Measurements from ENCODE around the gene C5. TPM values are rescaled to one million over a fixed set of nuclear protein-coding genes. Genes with fewer than 3 reads are reported as not detected.

C5 gene
- total RNA-seq, 1 donor from 2014 or later, result 1.0 TPM

- Mint-ChIP-seq H3K9me3 (ENCODE audit: unreplicated experiment) (no peaks in the 10 kb centered on the region), H3K4me1 (ENCODE audit: low read depth, unreplicated experiment) (no peaks in the 10 kb centered on the region), H3K27me3 (ENCODE audit: unreplicated experiment) (peaks cover 3% of the 10 kb centered on the region), H3K36me3 (ENCODE audit: unreplicated experiment) (no peaks in the 10 kb centered on the region), H3K4me3 (ENCODE audit: unreplicated experiment) (no peak overlapping the region), H3K27ac (ENCODE audit: unreplicated experiment) (no peak overlapping the region)
- DNase-seq, result no peak
- TF ChIP-seq CTCF (IDR thresholded peaks at IDR 0.05; ENCODE audit: partially characterized antibody, unreplicated experiment), result no peak
Measured at GRCh38 chr9:120910643-120911042, 139.4 kb downstream of the C5 start.

- H3K27ac Mint-ChIP-seq (ENCODE audit: unreplicated experiment), result no peak overlapping the region
Measured at GRCh38 chr9:120909904-120910303, 140.2 kb downstream of the C5 start.

GRCh38 chr9:120905315-120906164 lies 144.5 kb downstream of the C5 start:
- Mint-ChIP-seq H3K4me3 (ENCODE audit: unreplicated experiment) (no peak overlapping the region), H3K9me3 (ENCODE audit: unreplicated experiment) (no peaks in the 10 kb centered on the region), H3K27ac (ENCODE audit: unreplicated experiment) (no peak overlapping the region), H3K27me3 (ENCODE audit: unreplicated experiment) (peaks cover 3% of the 10 kb centered on the region), H3K36me3 (ENCODE audit: unreplicated experiment) (no peaks in the 10 kb centered on the region), H3K4me1 (ENCODE audit: low read depth, unreplicated experiment) (no peaks in the 10 kb centered on the region)
- DNase-seq, result no peak
- TF ChIP-seq CTCF (IDR thresholded peaks at IDR 0.05; ENCODE audit: partially characterized antibody, unreplicated experiment), result no peak

More at GRCh38 chr9:120909904-120910303, 140.2 kb downstream of the C5 start:
- H3K4me3 Mint-ChIP-seq (ENCODE audit: unreplicated experiment), result no peak overlapping the region
- H3K9me3 Mint-ChIP-seq (ENCODE audit: unreplicated experiment), result no peaks in the 10 kb centered on the region
- no peak for DNase-seq
- no peaks in the 10 kb centered on the region for H3K36me3 Mint-ChIP-seq (ENCODE audit: unreplicated experiment)
- H3K4me1 Mint-ChIP-seq (ENCODE audit: low read depth, unreplicated experiment), result no peaks in the 10 kb centered on the region
- H3K27me3 Mint-ChIP-seq (ENCODE audit: unreplicated experiment), result peaks cover 3% of the 10 kb centered on the region
- TF ChIP-seq CTCF (IDR thresholded peaks at IDR 0.05; ENCODE audit: partially characterized antibody, unreplicated experiment), result no peak

- DNase-seq, result no peak
- Mint-ChIP-seq H3K9me3 (ENCODE audit: unreplicated experiment) (no peaks in the 10 kb centered on the region), H3K27ac (ENCODE audit: unreplicated experiment) (no peak overlapping the region), H3K4me3 (ENCODE audit: unreplicated experiment) (no peak overlapping the region), H3K36me3 (ENCODE audit: unreplicated experiment) (no peaks in the 10 kb centered on the region), H3K27me3 (ENCODE audit: unreplicated experiment) (peaks cover 3% of the 10 kb centered on the region), H3K4me1 (ENCODE audit: low read depth, unreplicated experiment) (no peaks in the 10 kb centered on the region)
- no peak for TF ChIP-seq CTCF (IDR thresholded peaks at IDR 0.05; ENCODE audit: partially characterized antibody, unreplicated experiment)
Measured at GRCh38 chr9:120904978-120905301, 145.1 kb downstream of the C5 start.

All from glutamatergic neuron (in vitro differentiated cells).